H9 (cell line): Measurements from ENCODE around the gene GSTM3. TPM values are rescaled to one million over a fixed set of nuclear protein-coding genes. Genes with fewer than 3 reads are reported as not detected.

Experiments
- DNase-seq: peaks from one replicate; pipeline ENCODE4 v3.0.0-alpha.2; 2017
- H2AFZ ChIP-seq: one replicate; pipeline ENCODE4 v1.6.1; 2013; ENCODE audit warnings: mild to moderate bottlenecking, low read length, control low read depth, moderate library complexity
- H2AK5ac ChIP-seq: 2 replicates; pipeline ENCODE4 v1.6.1; 2013; ENCODE audit warnings: low read length, control low read depth, mixed read lengths; ENCODE audit not compliant: insufficient read length
- H2BK120ac ChIP-seq: one replicate; pipeline ENCODE4 v1.6.1; 2013; ENCODE audit warnings: low read depth, mild to moderate bottlenecking, low read length, control low read depth, inconsistent platforms; ENCODE audit not compliant: poor library complexity, severe bottlenecking
- H2BK12ac ChIP-seq: 2 replicates; pipeline ENCODE4 v1.6.1; 2013; ENCODE audit warnings: low read length, control low read depth, mixed read lengths, low read depth; ENCODE audit not compliant: insufficient read length
- H2BK15ac ChIP-seq: 2 replicates; pipeline ENCODE4 v1.6.1; 2013; ENCODE audit warnings: low read depth, low read length, control low read depth
- H2BK20ac ChIP-seq: one replicate; pipeline ENCODE4 v1.6.1; 2013; ENCODE audit warnings: low read depth, mild to moderate bottlenecking, low read length, control low read depth, inconsistent platforms; ENCODE audit not compliant: poor library complexity, severe bottlenecking
- H2BK5ac ChIP-seq: 2 replicates; pipeline ENCODE4 v1.6.1; 2013; ENCODE audit warnings: low read length, control low read depth, mixed read lengths; ENCODE audit not compliant: insufficient read length
- H3K14ac ChIP-seq: 2 replicates; pipeline ENCODE4 v1.6.1; 2013; ENCODE audit warnings: low read length, control low read depth; ENCODE audit not compliant: insufficient read depth
- H3K18ac ChIP-seq: 2 replicates; pipeline ENCODE4 v1.6.1; 2013; ENCODE audit warnings: low read depth, mild to moderate bottlenecking, mixed read lengths, low read length, control low read depth; ENCODE audit not compliant: insufficient read length
- H3K23ac ChIP-seq: 2 replicates; pipeline ENCODE4 v1.6.1; 2013; ENCODE audit warnings: low read length, control low read depth, mixed read lengths, low read depth; ENCODE audit not compliant: insufficient read length
- H3K23me2 ChIP-seq: 2 replicates; pipeline ENCODE4 v1.6.1; 2013; ENCODE audit warnings: low read depth, mild to moderate bottlenecking, mixed read lengths, low read length, control low read depth; ENCODE audit not compliant: insufficient read length, poor library complexity, severe bottlenecking
- H3K27ac ChIP-seq: 2 replicates; pipeline ENCODE4 v1.5.1; 2013; ENCODE audit warnings: low read length, control low read depth, mixed read lengths, low read depth; ENCODE audit not compliant: insufficient read length
- H3K27me3 ChIP-seq: 2 replicates; pipeline ENCODE4 v1.6.1; 2013; ENCODE audit warnings: low read length, control low read depth, inconsistent platforms; ENCODE audit not compliant: insufficient read depth
- H3K4ac ChIP-seq: 2 replicates; pipeline ENCODE4 v1.6.1; 2013; ENCODE audit warnings: low read depth, mild to moderate bottlenecking, control low read depth, inconsistent platforms, low read length, moderate library complexity
- H3K4me1 ChIP-seq: 2 replicates; pipeline ENCODE4 v1.6.1; 2013; ENCODE audit warnings: low read length, control low read depth, inconsistent platforms; ENCODE audit not compliant: insufficient read depth
- H3K4me2 ChIP-seq: 2 replicates; pipeline ENCODE4 v1.6.1; 2013; ENCODE audit warnings: low read length, control low read depth, mixed read lengths; ENCODE audit not compliant: insufficient read length, insufficient read depth
- H3K56ac ChIP-seq: 2 replicates; pipeline ENCODE4 v1.6.1; 2013; ENCODE audit warnings: low read depth, mild to moderate bottlenecking, mixed read lengths, low read length, control low read depth; ENCODE audit not compliant: insufficient read length
- H3K79me1 ChIP-seq: 2 replicates; pipeline ENCODE4 v1.6.1; 2013; ENCODE audit warnings: low read depth, mild to moderate bottlenecking, moderate library complexity, low read length, control low read depth, inconsistent platforms; ENCODE audit not compliant: insufficient read depth, poor library complexity, severe bottlenecking
- H3K79me2 ChIP-seq: 2 replicates; pipeline ENCODE4 v1.6.1; 2013; ENCODE audit warnings: low read length, control low read depth, inconsistent platforms; ENCODE audit not compliant: insufficient read depth
- H3K9ac ChIP-seq: 2 replicates; pipeline ENCODE4 v1.6.1; 2013; ENCODE audit warnings: low read length, control low read depth, mixed read lengths; ENCODE audit not compliant: insufficient read length; ENCODE audit errors: extremely low read depth
- H3K9me3 ChIP-seq: one replicate; pipeline ENCODE4 v1.6.1; 2013; ENCODE audit warnings: low read depth, low read length, inconsistent platforms; ENCODE audit not compliant: control insufficient read depth
- H3T11ph ChIP-seq: one replicate; pipeline ENCODE4 v1.6.1; 2013; ENCODE audit warnings: mild to moderate bottlenecking, low read length, control low read depth, inconsistent platforms
- H4K20me1 ChIP-seq: one replicate; pipeline ENCODE4 v1.6.1; 2013; ENCODE audit not compliant: control insufficient read depth, insufficient read length, insufficient read depth
- H4K5ac ChIP-seq: 2 replicates; pipeline ENCODE4 v1.6.1; 2013; ENCODE audit warnings: low read depth, mild to moderate bottlenecking, mixed read lengths, low read length, control low read depth; ENCODE audit not compliant: insufficient read length
- H4K8ac ChIP-seq: replicated peaks from 2 replicates; pipeline ENCODE4 v1.6.1; 2013; ENCODE audit warnings: low read length, control low read depth, mixed read lengths, low read depth; ENCODE audit not compliant: insufficient read length
- H4K91ac ChIP-seq: 2 replicates; pipeline ENCODE4 v1.6.1; 2013; ENCODE audit warnings: low read depth, mild to moderate bottlenecking, moderate library complexity, mixed read lengths, low read length, control low read depth; ENCODE audit not compliant: insufficient read length
- H3K27ac Mint-ChIP-seq, 3 experiments: 2 replicates in 2 of 3; 3 replicates in 1 of 3; pipeline ENCODE4 v1.8.0; 2020 to 2021; ENCODE audit warnings: mixed read lengths in 3 of 3, mild to moderate bottlenecking in 1 of 3, moderate library complexity in 1 of 3
- H3K27me3 Mint-ChIP-seq: 2 replicates; pipeline ENCODE4 v1.8.0; 2021; ENCODE audit warnings: low read depth, mild to moderate bottlenecking, moderate library complexity, mixed read lengths
- H3K36me3 Mint-ChIP-seq, 3 experiments: 2 replicates in 2 of 3; 3 replicates in 1 of 3; pipeline ENCODE4 v1.8.0; 2020 to 2021; ENCODE audit warnings: low read depth in 3 of 3, mixed read lengths in 3 of 3; ENCODE audit not compliant: insufficient read depth in 1 of 3
- H3K4me1 Mint-ChIP-seq, 2 experiments: 2 replicates each; pipeline ENCODE4 v1.8.0; 2020; ENCODE audit warnings: mixed read lengths in 2 of 2
- H3K4me3 Mint-ChIP-seq, 2 experiments: 2 replicates in 1 of 2; 3 replicates in 1 of 2; pipeline ENCODE4 v1.8.0; 2020 to 2021; ENCODE audit warnings: mild to moderate bottlenecking in 2 of 2, mixed read lengths in 2 of 2, moderate library complexity in 1 of 2
- H3K9me3 Mint-ChIP-seq, 2 experiments: 2 replicates in 1 of 2; 3 replicates in 1 of 2; pipeline ENCODE4 v1.8.0; 2020; ENCODE audit warnings: mild to moderate bottlenecking in 2 of 2, mixed read lengths in 2 of 2, moderate library complexity in 1 of 2
- WGBS: extraction: QIAGEN DNeasy Blood & Tissue Kit; methylation state at CpG from one replicate; pipeline ENCODE4 v1.1.7; 2013; ENCODE audit warnings: missing lambda C conversion rate, low lambda C conversion rate, mixed read lengths; ENCODE audit not compliant: insufficient read length; ENCODE audit errors: extremely low coverage; 5-methylcytosine and 5-hydroxymethylcytosine counted together
- total RNA-seq: library from RNA; stranded (reverse); gene quantifications from 2 replicates; pipeline ENCODE4 v1.2.1, GENCODE V29; 2021
- TF ChIP-seq, protein P1 (sequence below): fragments of 200-600 bp; sonication (generic); conservative IDR thresholded peaks from 3 replicates; pipeline ENCODE4 v1.8.0; 2021; ENCODE audit warnings: antibody characterized with exemption, mild to moderate bottlenecking

The GSTM3 gene
- total RNA-seq, 1 experiment from 2014 or later: 3.5 TPM

DNA sequence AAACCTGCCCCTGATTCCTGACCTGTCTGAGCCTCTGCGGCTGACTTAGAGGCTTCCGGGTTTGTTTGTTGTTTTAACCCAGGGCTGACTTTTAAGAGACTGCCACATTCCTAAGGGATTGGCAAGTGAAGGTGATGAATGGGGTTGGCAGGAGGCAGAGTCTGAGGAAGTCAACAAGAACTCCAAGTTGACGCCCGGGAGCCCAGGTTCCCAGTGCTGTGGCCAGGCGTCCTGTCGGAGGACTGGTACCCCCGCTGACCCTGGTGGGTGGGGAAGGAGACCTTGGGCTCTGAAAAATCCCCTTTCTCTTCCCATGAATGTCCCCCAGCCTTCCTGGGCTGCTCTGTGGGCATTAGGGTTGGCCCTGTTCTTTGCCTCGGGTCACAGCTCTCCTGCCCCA lies 42.6 kb upstream of the GSTM3 start:
- Histone ChIP-seq H3K9ac (no peak overlapping the region), H3K27ac (no peak overlapping the region), H3K56ac (no peak overlapping the region), H3K4ac (no peak overlapping the region), H3K4me2 (no peak overlapping the region), H3K27me3 (no peaks in the 10 kb centered on the region), H3K4me1 (0 out of 2 replicates have a peak, but pooled peaks cover 2% of the 10 kb centered on the region), H3K79me2 (no peaks in the 10 kb centered on the region), H2BK15ac (no peak overlapping the region), H2AK5ac (no peak overlapping the region), H2BK20ac (no peak overlapping the region), H2BK12ac (no peak overlapping the region), H3K9me3 (no peaks in the 10 kb centered on the region), H4K20me1 (no peaks in the 10 kb centered on the region), H4K91ac (no peak overlapping the region), H3K23me2 (no peaks in the 10 kb centered on the region), H3K23ac (no peak overlapping the region), H4K8ac (no peak overlapping the region), H3K79me1 (no peaks in the 10 kb centered on the region), H2BK5ac (no peak overlapping the region), H2BK120ac (no peak overlapping the region), H3T11ph (no peak overlapping the region), H2AFZ (no peak overlapping the region), H3K18ac (no peak overlapping the region), H3K14ac (peak overlapping the region; percentile 64), H4K5ac (no peak overlapping the region)
- Mint-ChIP-seq H3K27me3 (peaks cover 2% of the 10 kb centered on the region; the same call in 1 of the 2 replicates), H3K36me3 (peaks cover 0 to 8% (median 0%) of the 10 kb centered on the region in 3 experiments; a peak in 4 of 7 replicates), H3K9me3 (peaks cover 2 to 10% of the 10 kb centered on the region in 2 experiments; a peak in 3 of 5 replicates), H3K4me3 (no peak overlapping the region), H3K27ac (peak overlapping the region in 2 of 3 experiments; percentile 21 to 30; a peak in 2 of 7 replicates), H3K4me1 (peaks cover 19 to 29% of the 10 kb centered on the region in 2 experiments)
- no peak for DNase-seq
- WGBS: no CpG with 5 or more reads among the region's 8 CpGs
- TF ChIP-seq, protein P1, sequence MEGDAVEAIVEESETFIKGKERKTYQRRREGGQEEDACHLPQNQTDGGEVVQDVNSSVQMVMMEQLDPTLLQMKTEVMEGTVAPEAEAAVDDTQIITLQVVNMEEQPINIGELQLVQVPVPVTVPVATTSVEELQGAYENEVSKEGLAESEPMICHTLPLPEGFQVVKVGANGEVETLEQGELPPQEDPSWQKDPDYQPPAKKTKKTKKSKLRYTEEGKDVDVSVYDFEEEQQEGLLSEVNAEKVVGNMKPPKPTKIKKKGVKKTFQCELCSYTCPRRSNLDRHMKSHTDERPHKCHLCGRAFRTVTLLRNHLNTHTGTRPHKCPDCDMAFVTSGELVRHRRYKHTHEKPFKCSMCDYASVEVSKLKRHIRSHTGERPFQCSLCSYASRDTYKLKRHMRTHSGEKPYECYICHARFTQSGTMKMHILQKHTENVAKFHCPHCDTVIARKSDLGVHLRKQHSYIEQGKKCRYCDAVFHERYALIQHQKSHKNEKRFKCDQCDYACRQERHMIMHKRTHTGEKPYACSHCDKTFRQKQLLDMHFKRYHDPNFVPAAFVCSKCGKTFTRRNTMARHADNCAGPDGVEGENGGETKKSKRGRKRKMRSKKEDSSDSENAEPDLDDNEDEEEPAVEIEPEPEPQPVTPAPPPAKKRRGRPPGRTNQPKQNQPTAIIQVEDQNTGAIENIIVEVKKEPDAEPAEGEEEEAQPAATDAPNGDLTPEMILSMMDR: no peak
